SU-DHL-6 (cell line): Measurements from ENCODE around the gene PIH1D1.

Experiments used
- H2AFZ ChIP-seq: fragments of 200-600 bp; sonication (generic); 2 replicates; pipeline ENCODE4 v1.6.1; 2014; ENCODE audit warnings: low read depth, mild to moderate bottlenecking, moderate library complexity, mixed read lengths, antibody characterized with exemption, low read length; ENCODE audit not compliant: severe bottlenecking
- H3F3A ChIP-seq: fragments of 200-600 bp; shearing (Covaris generic); 2 replicates; pipeline ENCODE4 v1.6.0; 2016; ENCODE audit warnings: antibody characterized with exemption, mild to moderate bottlenecking; ENCODE audit not compliant: insufficient read depth
- H3K27ac ChIP-seq: fragments of 200-600 bp; sonication (generic); 2 replicates; pipeline ENCODE4 v1.5.1; 2016; ENCODE audit warnings: low read depth, mild to moderate bottlenecking, low read length, moderate library complexity, mixed read lengths
- H3K27me3 ChIP-seq: fragments of 200-600 bp; sonication (generic), shearing (Covaris generic); 2 replicates; pipeline ENCODE4 v1.6.0; 2014; ENCODE audit warnings: mild to moderate bottlenecking, low read length
- H3K36me3 ChIP-seq: fragments of 200-600 bp; sonication (generic); 2 replicates; pipeline ENCODE4 v1.6.1; 2014; ENCODE audit warnings: mild to moderate bottlenecking, low read length, mixed read lengths
- H3K4me2 ChIP-seq: fragments of 300-600, 200-600 bp; shearing (Covaris generic), sonication (generic); 2 replicates; pipeline ENCODE4 v1.6.0; 2014; ENCODE audit warnings: low read length, low read depth, mild to moderate bottlenecking; ENCODE audit not compliant: poor library complexity, severe bottlenecking
- H3K4me3 ChIP-seq: fragments of 200-600 bp; sonication (generic); 2 replicates; pipeline ENCODE4 v1.5.1; 2014; ENCODE audit warnings: antibody characterized with exemption, low read length, mild to moderate bottlenecking, mixed read lengths; ENCODE audit not compliant: insufficient read depth, poor library complexity, severe bottlenecking
- H3K79me2 ChIP-seq: fragments of 200-600 bp; sonication (generic); 2 replicates; pipeline ENCODE4 v1.6.1; 2014; ENCODE audit warnings: mild to moderate bottlenecking, low read length, moderate library complexity; ENCODE audit not compliant: insufficient read depth
- H3K9ac ChIP-seq: fragments of 200-600 bp; sonication (generic); 2 replicates; pipeline ENCODE4 v1.7.0; 2014; ENCODE audit warnings: mild to moderate bottlenecking, low read length
- H3K9me2 ChIP-seq: fragments of 200-600 bp; sonication (generic); replicated peaks from 2 replicates; pipeline ENCODE4 v1.6.1; 2014; ENCODE audit warnings: low read length; ENCODE audit not compliant: insufficient read depth
- H3K9me3 ChIP-seq: fragments of 200-600 bp; sonication (generic); 2 replicates; pipeline ENCODE4 v1.6.1; 2014; ENCODE audit warnings: low read length, mixed read lengths; ENCODE audit not compliant: insufficient read depth
- H4K20me1 ChIP-seq: fragments of 200-600 bp; sonication (generic); 2 replicates; pipeline ENCODE4 v1.6.1; 2014; ENCODE audit warnings: low read depth, mild to moderate bottlenecking, antibody characterized with exemption, low read length, moderate library complexity, mixed read lengths
- CTCF ChIP-seq: fragments of 200-600 bp; sonication (generic); IDR thresholded peaks from one replicate; pipeline ENCODE4 v1.5.1; 2017; ENCODE audit warnings: antibody characterized with exemption, mild to moderate bottlenecking, low read length, moderate library complexity; ENCODE audit not compliant: insufficient read depth, poor library complexity, severe bottlenecking
- EZH2phosphoT487 ChIP-seq: fragments of 200-600 bp; sonication (generic), shearing (Covaris generic); conservative IDR thresholded peaks from 2 replicates; pipeline ENCODE4 v1.6.1; 2018; ENCODE audit warnings: mild to moderate bottlenecking, antibody characterized with exemption, low read length, moderate library complexity, mixed read lengths

PIH1D1 gene

GRCh38 chr19:49441960-49442350 is 9.7 kb downstream of the PIH1D1 start:
- Histone ChIP-seq H3K27ac (no peak overlapping the region), H2AFZ (no peak overlapping the region), H3K9me3 (no peaks in the 10 kb centered on the region), H3K27me3 (no peaks in the 10 kb centered on the region), H3K4me2 (no peak overlapping the region), H3K79me2 (no peaks in the 10 kb centered on the region), H3F3A (0 out of 2 replicates have a peak, but pooled peaks cover 5% of the 10 kb centered on the region), H3K9ac (no peak overlapping the region), H3K9me2 (no peaks in the 10 kb centered on the region), H3K36me3 (no peaks in the 10 kb centered on the region), H4K20me1 (no peaks in the 10 kb centered on the region), H3K4me3 (no peak overlapping the region)
- TF ChIP-seq CTCF: no peak
- no peak for TF ChIP-seq EZH2phosphoT487

GRCh38 chr19:49441210-49441959 is 10.2 kb downstream of the PIH1D1 start, which contains the start of gene SLC17A7:
Gene SLC17A7 (minus strand): TSS chr19:49441527. CDS start chr19:49441379, 148 bp downstream.
- Histone ChIP-seq H3K79me2 (no peaks in the 10 kb centered on the region), H3K36me3 (no peaks in the 10 kb centered on the region), H3K27me3 (no peaks in the 10 kb centered on the region), H4K20me1 (no peaks in the 10 kb centered on the region), H3K4me3 (no peak within 1 kb of the TSS), H3K9me2 (no peaks in the 10 kb centered on the region), H2AFZ (no peak within 1 kb of the TSS), H3K9me3 (no peaks in the 10 kb centered on the region), H3F3A (0 out of 2 replicates have a peak, but pooled peaks cover 5% of the 10 kb centered on the region), H3K27ac (no peak within 1 kb of the TSS), H3K4me2 (no peak within 1 kb of the TSS), H3K9ac (no peak within 1 kb of the TSS)
- TF ChIP-seq CTCF (no peak), EZH2phosphoT487 (no peak)

- H3K9me2 ChIP-seq: no peaks in the 10 kb centered on the region
- no peak overlapping the region for H3K27ac ChIP-seq
- TF ChIP-seq EZH2phosphoT487 (no peak), CTCF (no peak)
- no peak overlapping the region for H3K9ac ChIP-seq
- H3K4me2 ChIP-seq: no peak overlapping the region
- H3K27me3 ChIP-seq: no peaks in the 10 kb centered on the region
- no peaks in the 10 kb centered on the region for H3K79me2 ChIP-seq
- 0 out of 2 replicates have a peak, but pooled peaks cover 5% of the 10 kb centered on the region for H3F3A ChIP-seq
- H2AFZ ChIP-seq: no peak overlapping the region
- H3K9me3 ChIP-seq: no peaks in the 10 kb centered on the region
- H4K20me1 ChIP-seq: no peaks in the 10 kb centered on the region
- H3K4me3 ChIP-seq: no peak overlapping the region
- H3K36me3 ChIP-seq: no peaks in the 10 kb centered on the region
These were observed 11.0 kb downstream of the PIH1D1 start for GRCh38 chr19:49440439-49441209.
